PC-3 (cell line): Measurements from ENCODE around the gene ZRANB3.

Experiments used
- CTCF ChIP-seq: fragments of 300-600 bp; sonication (generic); conservative IDR thresholded peaks from 2 replicates; pipeline ENCODE4 v1.5.1; 2017; ENCODE audit warnings: antibody characterized with exemption, low read depth, mild to moderate bottlenecking, low read length
- EZH2 ChIP-seq: fragments of 300-600 bp; sonication (generic); IDR thresholded peaks from one replicate; pipeline ENCODE4 v1.6.1; 2017; ENCODE audit warnings: antibody characterized with exemption, mild to moderate bottlenecking, low read length; ENCODE audit not compliant: unreplicated experiment

- TF ChIP-seq EZH2 (no peak), CTCF (no peak)
Observed at GRCh38 chr2:135252805-135253458, 278.1 kb downstream of the ZRANB3 start.
